HEK293T (cell line): ENCODE data around the gene ABCA3.

Experiments used
- ARNT ChIP-seq: fragments of 450-650 bp; IDR thresholded peaks from 2 replicates; pipeline ENCODE4 v1.6.1; 2017; ENCODE audit warnings: mild to moderate bottlenecking
- ELF4 ChIP-seq: fragments of 450-650 bp; IDR thresholded peaks from 2 replicates; pipeline ENCODE4 v1.6.1; 2017; ENCODE audit warnings: antibody characterized with exemption
- FOXK2 ChIP-seq: fragments of 450-650 bp; IDR thresholded peaks from 2 replicates; pipeline ENCODE4 v1.6.1; 2016; ENCODE audit warnings: mild to moderate bottlenecking
- HDGF ChIP-seq: fragments of 450-650 bp; IDR thresholded peaks from 2 replicates; pipeline ENCODE4 v1.6.1; 2017; ENCODE audit warnings: antibody characterized with exemption, borderline replicate concordance
- L3MBTL2 ChIP-seq: fragments of 450-650 bp; conservative IDR thresholded peaks from 2 replicates; pipeline ENCODE4 v1.6.1; 2016; ENCODE audit warnings: mild to moderate bottlenecking
- LEF1 ChIP-seq: fragments of 450-650 bp; IDR thresholded peaks from 2 replicates; pipeline ENCODE4 v1.6.1; 2017; ENCODE audit warnings: mild to moderate bottlenecking, borderline replicate concordance
- SUZ12 ChIP-seq: fragments of 450-650 bp; IDR thresholded peaks from 2 replicates; pipeline ENCODE4 v1.6.1; 2016; ENCODE audit warnings: mild to moderate bottlenecking
- ZNF384 ChIP-seq: fragments of 450-650 bp; IDR thresholded peaks from 2 replicates; pipeline ENCODE4 v1.6.1; 2016

GRCh38 chr16:2270070-2270462, 70.5 kb downstream of the ABCA3 start:
- TF ChIP-seq ARNT (no peak), LEF1 (no peak), ZNF384 (no peak), FOXK2 (no peak), ELF4 (no peak), SUZ12 (no peak), HDGF (no peak), L3MBTL2 (no peak)
